OCI-M1 (cell line): ENCODE measurements around the gene NACA2.
A peak's percentile ranks its signal among the peaks of the same experiment; 100 is the strongest.
"Not testable (repeated sequence)": the region's sequence is repeated elsewhere in the genome, so short reads cannot be mapped to it uniquely, and the experiment has no call there.

Experiments used
- DNase-seq: peaks from one replicate; lab custom pipeline; 2025; lab: John Stamatoyannopoulos, UW

The NACA2 gene

DNA sequence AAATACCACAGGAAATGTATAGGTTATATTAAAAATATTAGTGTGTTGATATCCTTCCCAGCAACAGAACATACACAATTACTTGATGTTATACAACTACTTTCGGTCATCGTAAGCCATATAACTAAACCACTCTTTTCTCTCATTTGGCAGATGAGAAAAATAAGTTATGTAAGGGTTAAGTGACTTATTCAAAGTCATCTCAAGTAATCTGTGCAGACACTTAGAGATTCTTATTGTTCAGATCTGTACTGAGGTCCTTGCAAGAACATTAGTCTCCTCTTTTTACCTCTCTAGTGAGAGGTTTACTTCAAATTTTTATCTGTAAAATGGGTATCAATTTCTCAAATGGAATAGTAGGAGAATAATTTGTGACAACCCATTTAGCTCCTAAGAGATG is 15.0 kb downstream of the NACA2 start:
- no peak for DNase-seq

DNA sequence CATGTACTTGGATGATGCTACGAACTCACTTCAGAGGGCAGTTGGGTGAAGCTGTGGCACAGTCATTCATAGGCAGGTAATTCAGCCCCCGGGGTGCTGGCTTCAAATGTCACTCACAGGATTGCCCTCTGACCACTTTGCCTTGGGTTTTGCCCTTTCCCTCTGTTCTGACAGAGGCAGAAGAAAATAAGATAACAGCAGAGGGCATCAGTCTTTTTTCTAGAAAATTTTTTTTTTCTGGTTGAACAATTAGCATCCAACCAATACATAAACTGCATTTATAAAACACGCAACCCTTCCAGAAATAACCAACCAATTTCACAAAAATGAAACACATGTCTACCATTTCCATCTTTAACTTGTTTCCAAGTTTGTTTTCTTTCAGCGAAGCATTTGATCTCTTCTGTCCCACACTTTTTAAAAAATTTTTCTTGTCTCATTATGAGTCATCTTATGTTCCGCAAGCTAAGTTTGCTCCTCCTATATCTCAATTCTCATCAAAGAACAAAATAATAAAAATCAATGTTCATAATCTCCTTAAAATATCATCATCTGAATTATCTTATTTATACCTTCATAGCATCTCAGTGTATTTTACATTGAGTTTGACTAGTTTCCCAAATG is 15.6 kb downstream of the NACA2 start:
- DNase-seq = no peak

DNA sequence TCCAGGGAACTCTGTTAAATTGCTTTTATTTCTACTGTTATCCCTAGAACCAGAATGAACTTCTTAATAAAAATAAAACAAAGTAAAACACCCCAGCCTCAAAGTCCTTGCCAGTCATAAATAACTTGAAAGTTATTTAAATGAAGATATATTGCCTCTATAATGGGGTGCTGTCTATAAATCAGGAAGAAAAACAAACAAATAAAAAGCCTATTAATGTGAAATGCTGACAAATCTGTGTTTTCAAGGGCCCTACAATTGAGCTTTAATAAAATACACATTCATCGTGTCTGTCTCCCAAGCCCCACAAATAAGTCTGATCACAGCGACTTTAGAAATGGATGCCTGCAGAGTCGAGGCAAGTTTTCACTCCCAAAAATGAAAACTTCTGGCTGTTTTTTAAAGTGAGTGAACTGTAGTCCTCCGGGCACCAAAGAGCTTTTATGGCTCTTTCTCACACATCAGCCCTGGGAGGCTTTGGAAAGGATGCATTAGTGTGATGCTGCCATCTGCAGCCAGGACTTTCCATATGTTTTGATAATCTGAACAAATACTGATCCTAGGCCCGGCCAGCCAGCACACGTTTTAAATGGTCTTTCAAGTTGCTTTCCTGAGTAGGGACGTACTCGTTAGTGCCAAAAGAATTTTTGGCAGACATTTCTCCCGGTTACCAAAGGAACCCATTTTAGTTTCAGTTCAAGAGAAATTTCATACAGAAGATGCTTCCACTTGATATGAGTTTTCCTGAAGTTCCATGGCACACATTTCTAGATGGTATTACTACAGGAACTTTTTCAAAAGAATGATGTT is 16.3 kb downstream of the NACA2 start:
- DNase-seq = peak; percentile 40

DNA sequence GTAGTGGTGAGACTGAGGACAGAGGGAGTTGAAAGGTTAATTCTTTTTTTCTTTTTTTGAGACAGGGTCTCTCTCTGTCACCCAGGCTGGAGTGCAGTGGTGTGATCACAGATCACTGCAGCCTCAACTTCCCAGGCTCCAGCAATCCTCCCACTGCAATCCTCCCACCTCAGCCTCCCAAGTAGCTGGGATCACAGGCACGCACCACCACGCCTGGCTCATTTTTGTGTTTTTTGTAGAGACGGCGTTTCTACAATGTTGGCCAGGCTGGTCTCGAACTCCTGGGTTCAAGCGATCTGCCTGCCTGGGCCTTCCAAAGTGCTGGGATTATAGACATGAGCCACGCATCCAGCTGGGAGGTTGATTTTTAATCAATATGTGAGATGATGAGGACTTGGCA is 18.5 kb downstream of the NACA2 start:
- not testable (repeated sequence) for DNase-seq

DNA sequence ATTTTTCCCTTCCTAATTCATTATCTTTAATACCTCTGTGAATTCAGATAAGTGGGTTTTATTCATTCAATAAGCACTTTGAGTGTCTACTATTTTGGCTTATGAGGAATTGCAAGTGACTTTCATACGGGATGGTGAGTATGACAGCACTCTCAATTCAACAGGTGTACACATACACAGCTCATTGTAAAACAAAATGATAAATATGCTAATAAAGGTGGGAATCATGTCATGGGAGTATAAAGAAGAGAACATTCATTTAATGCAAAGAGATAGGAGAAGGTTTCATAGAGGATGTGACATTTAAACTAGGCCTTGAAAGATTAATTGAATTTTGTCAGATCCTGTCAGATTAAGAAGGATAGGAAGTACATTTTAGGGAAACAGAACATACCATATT is 19.4 kb downstream of the NACA2 start:
- DNase-seq = no peak

DNA sequence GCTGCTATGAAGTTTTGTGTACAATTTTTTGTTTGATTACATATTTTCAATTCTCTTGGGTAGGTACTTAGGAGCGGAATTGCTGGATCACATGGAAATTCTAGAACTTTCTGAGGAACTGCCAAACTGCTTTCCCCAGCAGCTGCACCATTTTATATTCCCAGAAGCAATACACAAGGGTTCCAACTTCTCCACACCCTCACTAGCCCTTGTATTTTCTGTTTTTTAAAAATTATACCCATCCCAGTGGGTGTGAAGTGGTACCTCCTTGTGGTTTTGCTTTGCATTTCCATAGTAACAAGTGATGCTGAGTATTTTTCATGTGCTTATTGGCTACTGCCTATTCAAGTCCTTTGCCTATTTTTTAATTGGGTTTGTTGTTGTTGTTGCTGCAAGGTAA is 20.9 kb downstream of the NACA2 start:
- DNase-seq = peak; percentile 17

DNA sequence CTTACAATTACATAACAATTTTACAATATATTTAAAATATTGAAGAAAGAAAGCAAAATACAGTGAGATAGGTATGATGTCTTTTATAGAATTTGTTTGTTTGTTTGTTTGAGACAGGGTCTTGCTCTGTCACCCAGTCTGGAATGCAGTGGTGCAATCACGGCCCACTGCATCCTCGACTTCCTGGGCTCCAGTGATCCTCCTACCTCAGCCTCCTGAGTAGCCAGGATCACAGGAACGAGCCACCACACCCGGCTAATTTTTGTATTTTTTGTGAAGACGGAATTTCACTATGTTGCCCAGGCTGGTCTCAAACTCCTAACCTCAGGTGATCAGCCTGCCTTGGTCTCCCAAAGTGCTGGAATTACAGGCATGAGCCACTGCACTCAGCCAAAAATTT is 21.5 kb downstream of the NACA2 start:
- not testable (repeated sequence) for DNase-seq

DNA sequence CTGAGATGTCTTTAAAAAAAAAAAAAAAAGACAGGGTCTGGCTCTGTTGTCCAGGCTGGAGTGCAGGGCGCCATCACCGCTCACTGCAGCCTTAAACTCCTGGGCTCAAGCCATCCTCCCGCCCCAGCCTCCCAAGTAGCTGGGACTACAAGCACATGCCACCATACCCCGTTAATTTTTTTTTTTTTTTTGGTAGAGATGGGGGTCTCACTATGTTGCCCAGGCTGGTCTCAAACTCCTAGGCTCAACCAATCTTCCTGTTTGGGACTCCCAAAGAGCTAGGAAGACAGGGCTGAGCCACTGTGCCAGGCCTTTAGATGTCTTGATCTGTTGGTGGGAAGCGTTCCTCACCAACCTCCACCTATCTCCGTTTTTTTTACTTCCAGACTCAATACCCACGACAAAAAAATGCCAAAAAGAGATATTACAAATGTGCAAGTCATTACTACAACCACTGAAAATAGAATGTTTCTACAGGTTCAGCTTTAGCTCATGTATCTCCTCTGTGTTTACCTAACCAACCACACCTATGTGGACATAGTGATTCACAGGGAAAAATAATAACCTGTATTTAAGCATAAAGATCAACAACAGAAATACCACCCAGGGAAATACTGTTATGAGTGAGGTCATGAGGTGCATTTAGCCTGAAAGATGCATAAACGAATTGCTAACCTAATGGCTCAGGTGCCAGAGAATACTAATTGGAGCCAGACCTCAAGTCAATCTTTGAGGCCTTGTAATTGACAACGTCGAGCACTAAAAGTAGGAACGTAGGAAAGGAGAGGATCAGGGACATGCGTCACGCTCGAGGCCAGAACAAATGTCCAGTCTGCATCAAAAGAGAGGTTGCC is 22.6 kb downstream of the NACA2 start:
- DNase-seq = no peak

DNA sequence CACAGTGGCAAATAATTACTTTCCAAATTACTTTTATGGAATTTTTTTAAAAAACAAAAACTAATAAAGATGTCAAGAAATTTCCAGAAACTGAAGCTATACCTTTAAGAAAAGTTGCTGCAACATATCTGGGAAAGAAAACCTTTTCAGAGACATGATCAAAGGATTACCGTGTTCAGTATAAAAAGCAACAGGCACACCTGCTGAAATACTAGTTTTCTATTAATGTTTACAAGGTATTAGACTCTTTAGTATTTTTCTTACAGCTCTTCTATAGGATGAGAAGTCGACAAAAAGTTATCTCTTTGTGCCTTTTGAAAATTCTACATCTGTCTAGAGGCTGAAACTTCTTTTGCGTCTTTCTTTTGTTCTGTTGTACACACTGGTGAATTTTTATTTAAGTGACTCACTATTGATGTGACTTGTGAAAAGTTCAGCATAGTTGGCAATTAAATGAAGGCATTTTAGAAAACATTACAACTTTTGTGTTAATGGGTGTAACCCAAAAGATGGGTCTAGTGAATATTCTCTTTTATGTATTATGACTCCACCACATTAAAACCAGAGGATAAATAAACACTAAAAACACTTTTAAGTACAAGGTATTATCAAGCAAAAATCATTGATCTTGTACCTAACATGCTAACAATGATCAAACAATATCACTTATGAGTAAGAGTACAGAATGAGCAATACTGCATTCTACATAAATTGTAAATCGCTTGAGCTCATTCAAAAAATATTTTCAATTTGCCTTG is 23.8 kb downstream of the NACA2 start:
- DNase-seq = no peak

DNA sequence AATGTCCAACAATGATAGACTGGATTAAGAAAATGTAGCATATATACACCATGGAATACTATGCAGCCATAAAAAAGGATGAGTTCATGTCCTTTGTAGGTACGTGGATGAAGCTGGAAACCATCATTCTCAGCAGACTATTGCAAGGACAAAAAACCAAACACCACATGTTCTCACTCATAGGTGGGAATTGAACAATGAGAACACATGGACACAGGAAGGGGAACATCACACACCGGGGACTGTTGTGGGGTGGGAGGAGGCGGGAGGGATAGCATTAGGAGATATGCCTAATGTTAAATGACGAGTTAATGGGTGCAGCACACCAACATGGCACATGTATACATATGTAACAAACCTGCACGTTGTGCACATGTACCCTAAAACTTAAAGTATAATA is 24.6 kb downstream of the NACA2 start:
- not testable (repeated sequence) for DNase-seq

DNA sequence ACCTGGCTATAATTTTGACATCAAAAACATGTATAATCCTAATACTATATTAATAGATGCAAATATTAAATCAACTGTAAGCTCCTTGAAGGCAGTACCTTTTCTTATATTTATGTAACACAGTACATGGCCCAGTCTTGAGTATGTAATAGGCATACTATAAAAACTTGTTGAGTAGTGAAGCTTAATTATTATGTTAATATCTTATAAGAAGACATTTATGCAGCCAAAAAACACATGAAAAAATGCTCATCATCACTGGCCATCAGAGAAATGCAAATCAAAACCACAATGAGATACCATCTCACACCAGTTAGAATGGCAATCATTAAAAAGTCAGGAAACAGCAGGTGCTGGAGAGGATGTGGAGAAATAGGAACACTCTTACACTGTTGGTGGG is 25.2 kb downstream of the NACA2 start:
- not testable (repeated sequence) for DNase-seq

DNA sequence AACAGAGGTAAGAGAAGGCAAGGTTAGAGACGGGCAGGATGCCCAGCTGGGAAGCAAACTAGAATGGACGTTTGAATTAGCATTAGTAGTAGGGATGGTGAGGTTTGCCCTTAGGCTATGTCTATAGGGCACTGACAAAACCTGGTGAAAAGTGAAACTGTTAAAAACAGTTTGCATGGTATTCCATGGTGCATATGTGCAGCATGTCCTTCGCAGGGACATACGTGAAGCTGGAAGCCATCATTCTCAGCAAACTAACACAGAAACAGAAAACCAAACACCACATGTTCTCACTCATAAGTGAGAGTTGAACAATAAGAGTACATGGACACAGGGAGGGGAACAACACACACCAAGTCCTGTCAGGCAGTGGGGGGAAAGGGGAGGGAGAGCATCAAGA is 25.8 kb downstream of the NACA2 start:
- no peak for DNase-seq

DNA sequence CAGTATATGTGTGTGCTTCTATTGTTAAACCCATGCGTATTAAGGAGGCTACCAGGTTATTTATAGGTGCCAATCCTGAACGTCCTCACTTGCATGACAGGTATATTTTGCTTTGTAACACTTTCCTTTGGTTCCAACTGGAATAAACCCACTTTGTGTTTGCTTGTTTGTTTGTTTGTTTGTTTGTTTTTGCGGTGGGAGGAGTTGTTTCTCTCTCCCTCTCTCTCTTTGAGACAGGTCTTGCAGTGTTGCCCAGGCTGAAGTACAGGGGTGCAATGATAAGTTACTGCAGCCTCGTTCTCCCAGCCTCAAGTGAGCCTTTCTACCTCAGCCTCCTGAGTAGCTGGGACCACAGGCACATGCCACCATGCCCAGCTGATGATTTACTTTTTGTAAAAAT is 28.7 kb downstream of the NACA2 start:
- DNase-seq = no peak

DNA sequence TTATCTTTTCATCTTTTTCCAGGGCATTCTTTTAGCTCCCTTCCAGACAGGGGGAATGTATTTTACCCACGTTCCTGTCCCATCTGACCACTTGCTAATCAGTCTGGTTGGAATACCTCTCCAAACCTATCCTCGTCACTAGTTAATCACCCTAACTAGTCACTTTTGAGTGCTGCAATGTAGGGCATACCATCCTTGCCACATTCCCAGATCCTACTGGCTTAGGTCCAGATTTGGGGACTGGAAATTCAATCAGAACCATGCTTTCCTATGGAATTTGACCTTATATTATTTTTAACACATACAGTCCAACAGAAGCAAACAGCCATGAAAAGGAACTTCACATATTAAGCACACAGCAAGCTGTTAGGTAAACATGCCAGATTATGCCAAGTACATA is 29.7 kb downstream of the NACA2 start:
- DNase-seq = no peak

DNA sequence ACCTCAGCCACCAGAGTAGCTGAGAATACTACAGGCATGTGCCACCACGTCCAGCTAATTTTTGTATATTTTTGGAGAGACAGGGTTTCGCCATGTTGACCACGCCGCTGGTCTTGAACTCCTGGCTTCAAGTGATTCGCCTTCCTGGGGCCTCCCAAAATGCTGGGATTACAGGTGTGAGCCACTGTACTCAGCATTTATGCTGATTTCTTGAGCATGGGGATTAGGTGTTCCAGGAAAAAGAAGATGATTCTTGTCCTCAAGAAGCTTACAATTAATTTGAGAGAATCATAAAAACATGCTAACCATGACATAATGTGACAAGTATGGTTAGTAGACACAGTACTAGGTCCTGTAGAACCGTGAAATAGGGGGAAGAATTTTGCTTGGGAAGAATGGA is 30.9 kb downstream of the NACA2 start:
- DNase-seq = no peak

DNA sequence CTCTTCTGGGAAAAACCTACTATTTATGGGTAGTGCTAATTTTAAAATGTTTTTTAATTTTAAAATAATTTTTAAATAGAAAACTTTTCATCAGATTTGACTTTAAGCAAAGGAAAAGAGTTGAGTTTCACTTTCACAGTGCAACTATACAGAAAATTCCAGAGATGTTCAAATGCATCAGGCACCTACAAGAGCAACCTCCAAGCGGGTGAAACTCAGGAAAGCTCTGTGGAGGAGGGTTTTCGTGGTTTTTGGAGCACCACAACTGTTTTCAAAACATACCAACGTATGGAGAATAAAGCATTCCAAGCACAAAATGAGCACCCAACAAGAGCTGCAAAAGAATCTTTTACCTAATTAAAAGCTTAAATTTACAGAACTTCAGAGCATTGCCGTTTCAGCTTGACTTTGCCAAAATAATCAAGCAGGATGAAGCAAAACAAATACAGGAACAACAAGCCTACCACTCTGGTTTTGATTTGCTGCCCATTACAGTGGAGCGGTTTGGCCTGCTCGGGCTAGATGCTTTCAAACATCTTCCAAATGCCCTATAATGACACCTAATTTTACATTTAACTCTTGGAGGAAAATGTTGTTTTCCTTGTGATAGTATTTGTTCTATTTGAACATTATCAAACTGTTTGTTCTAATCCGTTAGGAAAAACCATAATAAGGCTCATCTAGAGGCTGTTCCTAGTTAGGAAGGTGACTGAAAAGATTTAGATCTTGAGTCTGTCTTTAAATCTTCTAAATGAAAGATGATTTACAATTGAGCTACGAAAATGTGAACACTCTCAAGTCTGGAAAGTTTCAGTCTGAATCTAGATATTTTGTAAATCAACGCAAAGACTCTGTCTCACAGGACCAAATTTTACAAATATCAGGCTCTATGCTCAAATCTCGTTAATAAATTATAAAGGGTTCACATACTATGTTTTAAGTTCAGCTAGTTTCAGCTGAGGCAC is 34.5 kb downstream of the NACA2 start:
- no peak for DNase-seq

DNA sequence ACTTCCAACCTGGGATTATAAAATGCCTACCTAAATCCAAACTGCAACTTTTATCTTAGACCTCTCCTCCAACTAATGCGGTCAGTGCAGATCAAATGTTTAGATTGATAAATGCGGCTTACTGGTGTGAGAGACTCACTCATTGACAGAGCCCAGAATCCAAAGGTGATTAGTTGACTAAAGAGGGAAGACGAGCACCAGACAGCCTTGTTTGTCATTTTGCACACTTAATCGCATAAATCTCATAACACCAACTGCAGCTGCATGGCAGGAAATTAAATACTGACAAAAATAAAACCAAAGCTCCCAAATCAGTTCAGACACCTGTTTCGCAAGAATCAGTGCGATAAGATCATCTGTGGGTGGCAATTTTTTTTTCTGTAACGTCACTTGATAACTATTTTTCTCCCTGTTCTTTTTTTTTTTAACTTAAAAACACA is 35.9 kb downstream of the NACA2 start:
- DNase-seq = no peak

DNA sequence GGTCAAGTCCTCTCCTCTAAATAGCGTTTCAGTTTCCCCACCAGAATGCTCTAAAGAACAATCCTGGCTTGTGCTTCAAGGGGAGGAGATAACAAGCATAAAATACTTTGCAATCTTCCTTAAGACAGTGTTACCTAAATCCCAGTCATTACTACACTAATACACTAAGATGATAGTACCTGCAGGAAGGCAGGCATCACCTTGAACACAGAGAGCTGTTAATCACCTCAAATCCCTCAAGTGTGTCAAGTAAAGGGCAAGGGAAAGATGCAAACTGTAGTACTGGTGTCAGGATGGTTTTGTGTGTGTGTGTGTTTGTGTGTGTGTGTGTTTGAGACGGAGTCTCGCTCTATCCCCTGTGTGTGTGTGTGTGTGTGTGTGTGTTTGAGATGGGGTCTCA is 36.8 kb downstream of the NACA2 start:
- no peak for DNase-seq

DNA sequence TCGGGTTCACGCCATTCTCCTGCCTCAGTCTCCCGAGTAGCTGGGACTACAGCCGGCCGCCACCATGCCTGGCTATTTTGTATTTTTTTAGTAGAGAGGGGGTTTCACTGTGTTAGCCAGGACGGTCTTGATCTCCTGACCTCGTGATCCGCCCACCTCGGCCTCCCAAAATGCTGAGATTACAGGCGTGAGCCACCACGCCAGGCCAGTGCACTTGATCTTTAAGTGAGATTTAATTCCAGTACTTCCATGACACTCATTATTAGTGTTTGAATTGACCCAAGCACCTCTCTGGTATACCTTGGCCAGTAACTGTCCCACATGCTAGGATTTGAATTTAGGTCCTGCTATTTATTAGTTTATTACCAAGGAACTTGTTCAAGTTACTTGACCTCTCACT is 38.5 kb downstream of the NACA2 start:
- DNase-seq = not testable (repeated sequence)

DNA sequence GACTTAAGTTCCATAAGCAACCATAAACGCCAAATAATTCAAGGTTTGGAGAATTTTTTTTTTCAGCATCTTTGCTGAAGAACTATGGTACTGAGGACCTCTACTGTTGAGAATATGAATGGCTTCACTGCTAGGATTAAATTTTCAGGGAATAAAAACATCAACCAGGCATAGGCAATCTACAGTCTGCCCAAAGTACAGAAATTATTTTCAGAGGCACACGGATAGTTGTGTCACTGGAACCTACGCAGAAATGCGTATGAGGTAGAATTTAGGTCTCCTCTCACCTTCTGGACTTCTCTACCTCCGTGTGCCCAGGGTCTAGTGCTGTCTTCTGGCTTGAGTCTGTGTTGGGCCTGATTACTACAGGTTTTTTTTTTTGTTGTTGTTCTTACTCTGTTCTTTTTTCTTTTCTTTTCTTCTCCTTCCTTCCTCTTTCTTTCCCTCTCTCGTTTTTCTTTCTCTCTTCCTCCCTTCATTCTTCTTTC is 39.7 kb downstream of the NACA2 start:
- peak; percentile 75 for DNase-seq

DNA sequence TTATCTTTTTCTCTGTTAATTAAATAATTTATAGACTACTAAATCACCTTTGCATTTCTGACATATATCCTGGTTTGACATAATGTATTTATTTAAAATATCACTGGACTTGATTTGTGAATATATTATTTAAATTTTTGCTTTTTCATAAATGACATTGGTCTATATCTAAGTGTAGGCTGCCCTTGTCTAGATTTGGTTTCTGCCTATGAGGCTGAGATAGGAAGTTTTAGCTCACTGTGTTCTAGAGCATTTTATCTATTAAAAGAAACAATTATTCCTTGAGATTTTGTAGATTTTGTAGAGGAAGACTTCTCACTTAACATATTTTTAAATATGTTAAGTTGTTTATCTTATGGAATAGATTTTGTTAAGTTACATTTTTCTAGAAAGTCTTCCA is 43.9 kb downstream of the NACA2 start:
- DNase-seq = no peak
